Dendritic cell treated with granulocyte-macrophage colony-stimulating factor and Interleukin-4, amounts not matched to agents 40 ng/mL and 50 ng/mL, for 4 days (primary cell): ENCODE results near the gene DAO.

ENCODE experiments used
- H3K27ac Mint-ChIP-seq: one replicate; pipeline ENCODE4 v1.8.0; 2022; ENCODE audit warnings: mild to moderate bottlenecking, mixed read lengths
- H3K27me3 Mint-ChIP-seq: one replicate; pipeline ENCODE4 v1.8.0; 2022; ENCODE audit warnings: mild to moderate bottlenecking, mixed read lengths
- H3K36me3 Mint-ChIP-seq: one replicate; pipeline ENCODE4 v1.8.0; 2022; ENCODE audit warnings: low read depth, mixed read lengths
- H3K4me1 Mint-ChIP-seq: one replicate; pipeline ENCODE4 v1.8.0; 2022; ENCODE audit warnings: low read depth, mixed read lengths
- H3K4me3 Mint-ChIP-seq: one replicate; pipeline ENCODE4 v1.8.0; 2022; ENCODE audit warnings: mild to moderate bottlenecking, moderate library complexity, mixed read lengths
- H3K9me3 Mint-ChIP-seq: one replicate; pipeline ENCODE4 v1.8.0; 2022; ENCODE audit warnings: mixed read lengths
- intact Hi-C: fragments of 100-400 bp; cut with micrococcal nuclease; formaldehyde crosslinking; loops from one replicate; pipeline ENCODE4 v1.15.0; 2022

The DAO gene

GRCh38 chr12:108879615-108880254 is at the start of gene DAO:
Gene DAO, plus strand, starts transcription at chr12:108880092. Its CDS starts 4,915 bp downstream, at chr12:108885007.
- intact Hi-C loops: loop anchor here (10.0 kb wide), 1 partner anchor 215 kb away; the partner anchor contains the start of genes ALKBH2 and UNG

GRCh38 chr12:108831309-108831991 is 48.4 kb upstream of the DAO start:
- intact Hi-C loops: no loop called here
- Mint-ChIP-seq H3K9me3 (no peaks in the 10 kb centered on the region), H3K27ac (peak overlapping the region; percentile 33), H3K4me1 (peaks cover 73% of the 10 kb centered on the region), H3K27me3 (no peaks in the 10 kb centered on the region), H3K4me3 (no peak overlapping the region), H3K36me3 (peaks cover 97% of the 10 kb centered on the region)

More at GRCh38 chr12:108879615-108880254, at the start of gene DAO:
- Mint-ChIP-seq H3K27me3 (no peaks in the 10 kb centered on the region), H3K27ac (peak within 1 kb of the TSS; percentile 44), H3K4me1 (peaks cover 14% of the 10 kb centered on the region), H3K4me3 (no peak within 1 kb of the TSS), H3K9me3 (no peaks in the 10 kb centered on the region), H3K36me3 (no peaks in the 10 kb centered on the region)

GRCh38 chr12:108832208-108832607 is 47.7 kb upstream of the DAO start:
- Mint-ChIP-seq H3K4me1 (peaks cover 70% of the 10 kb centered on the region), H3K27me3 (no peaks in the 10 kb centered on the region), H3K36me3 (peaks cover 97% of the 10 kb centered on the region), H3K4me3 (no peak overlapping the region), H3K27ac (peak overlapping the region; percentile 33), H3K9me3 (no peaks in the 10 kb centered on the region)
- intact Hi-C loops: no loop called here

GRCh38 chr12:108832730-108833354 is 47.0 kb upstream of the DAO start:
- no peak overlapping the region for H3K27ac Mint-ChIP-seq

GRCh38 chr12:108833355-108833733 is 46.5 kb upstream of the DAO start:
- peaks cover 95% of the 10 kb centered on the region for H3K36me3 Mint-ChIP-seq
- peaks cover 70% of the 10 kb centered on the region for H3K4me1 Mint-ChIP-seq
- intact Hi-C loops: no loop called here
- no peaks in the 10 kb centered on the region for H3K27me3 Mint-ChIP-seq
- H3K4me3 Mint-ChIP-seq: no peak overlapping the region
- no peaks in the 10 kb centered on the region for H3K9me3 Mint-ChIP-seq
- no peak overlapping the region for H3K27ac Mint-ChIP-seq

More at GRCh38 chr12:108832730-108833354, 47.0 kb upstream of the DAO start:
- Mint-ChIP-seq H3K36me3 (peaks cover 95% of the 10 kb centered on the region), H3K9me3 (no peaks in the 10 kb centered on the region), H3K4me3 (no peak overlapping the region), H3K4me1 (peaks cover 70% of the 10 kb centered on the region), H3K27me3 (no peaks in the 10 kb centered on the region)
- intact Hi-C loops: no loop called here

GRCh38 chr12:108833757-108834472 is 46.0 kb upstream of the DAO start:
- Mint-ChIP-seq H3K27ac (peak overlapping the region; percentile 28), H3K27me3 (no peaks in the 10 kb centered on the region), H3K4me3 (no peak overlapping the region), H3K9me3 (no peaks in the 10 kb centered on the region), H3K4me1 (peaks cover 70% of the 10 kb centered on the region), H3K36me3 (peaks cover 95% of the 10 kb centered on the region)
- intact Hi-C loops: no loop called here

- intact Hi-C loops: no loop called here
- Mint-ChIP-seq H3K27ac (peak overlapping the region; percentile 89), H3K36me3 (peaks cover 92% of the 10 kb centered on the region), H3K4me3 (no peak overlapping the region), H3K27me3 (no peaks in the 10 kb centered on the region), H3K9me3 (no peaks in the 10 kb centered on the region), H3K4me1 (peaks cover 72% of the 10 kb centered on the region)
Observed at GRCh38 chr12:108835860-108836634, 43.8 kb upstream of the DAO start.

- H3K27me3 Mint-ChIP-seq: no peaks in the 10 kb centered on the region
- H3K27ac Mint-ChIP-seq: peak overlapping the region; percentile 89
- H3K36me3 Mint-ChIP-seq: peaks cover 92% of the 10 kb centered on the region
- H3K9me3 Mint-ChIP-seq: no peaks in the 10 kb centered on the region
- no peak overlapping the region for H3K4me3 Mint-ChIP-seq
- intact Hi-C loops: no loop called here
- H3K4me1 Mint-ChIP-seq: peaks cover 73% of the 10 kb centered on the region
Observed at GRCh38 chr12:108837239-108837638, 42.7 kb upstream of the DAO start.

GRCh38 chr12:108837680-108838079 is 42.2 kb upstream of the DAO start:
- Mint-ChIP-seq H3K27ac (peak overlapping the region; percentile 89), H3K4me1 (peaks cover 75% of the 10 kb centered on the region), H3K27me3 (no peaks in the 10 kb centered on the region), H3K4me3 (no peak overlapping the region), H3K36me3 (peaks cover 92% of the 10 kb centered on the region), H3K9me3 (no peaks in the 10 kb centered on the region)
- intact Hi-C loops: loop anchor here (2.0 kb wide), 1 partner anchor 13 kb away; no protein-coding TSS in a partner anchor

- peak overlapping the region; percentile 33 for H3K4me3 Mint-ChIP-seq
- peaks cover 78% of the 10 kb centered on the region for H3K4me1 Mint-ChIP-seq
- H3K27ac Mint-ChIP-seq: peak overlapping the region; percentile 89
- peaks cover 92% of the 10 kb centered on the region for H3K36me3 Mint-ChIP-seq
- no peaks in the 10 kb centered on the region for H3K9me3 Mint-ChIP-seq
- no peaks in the 10 kb centered on the region for H3K27me3 Mint-ChIP-seq
- intact Hi-C loops: loop anchor here (2.0 kb wide), 1 partner anchor 14 kb away; no protein-coding TSS in a partner anchor
Observed at GRCh38 chr12:108838194-108839017, 41.5 kb upstream of the DAO start.

GRCh38 chr12:108839018-108839889 is 40.6 kb upstream of the DAO start:
- peaks cover 82% of the 10 kb centered on the region for H3K4me1 Mint-ChIP-seq
- intact Hi-C loops: loop anchor here (2.0 kb wide), 1 partner anchor 14 kb away; no protein-coding TSS in a partner anchor
- H3K9me3 Mint-ChIP-seq: no peaks in the 10 kb centered on the region
- peaks cover 92% of the 10 kb centered on the region for H3K36me3 Mint-ChIP-seq
- H3K4me3 Mint-ChIP-seq: peak overlapping the region; percentile 32
- no peaks in the 10 kb centered on the region for H3K27me3 Mint-ChIP-seq
- H3K27ac Mint-ChIP-seq: peak overlapping the region; percentile 89

GRCh38 chr12:108839890-108840230 is 40.0 kb upstream of the DAO start:
- Mint-ChIP-seq H3K27me3 (no peaks in the 10 kb centered on the region), H3K4me3 (peak overlapping the region; percentile 21), H3K27ac (peak overlapping the region; percentile 89), H3K36me3 (peaks cover 90% of the 10 kb centered on the region), H3K9me3 (no peaks in the 10 kb centered on the region), H3K4me1 (peaks cover 85% of the 10 kb centered on the region)
- intact Hi-C loops: loop anchor here (2.0 kb wide), 1 partner anchor 15 kb away; no protein-coding TSS in a partner anchor
